Gastroesophageal sphincter (tissue), 4 donors: Measurements from ENCODE around the gene SPINDOC. TPM values are rescaled to one million over a fixed set of nuclear protein-coding genes. Genes with fewer than 3 reads are reported as not detected.
A peak's percentile ranks its signal among the peaks of the same experiment; 100 is the strongest.

Experiments
- ATAC-seq: fragments of 150-250 bp; one replicate; pipeline ENCODE4 v1.9.1; 2016; ENCODE audit warnings: mild to moderate bottlenecking, moderate library complexity
- H3K27ac ChIP-seq, 4 donors: fragments of 200-600 bp; sonication (generic) in 3 of 4; 1 replicate in 3 of 4; 2 replicates in 1 of 4; pipeline ENCODE4 v1.5.1; 2016 to 2019
- H3K27me3 ChIP-seq: fragments of 200-600 bp; sonication (generic); one replicate; pipeline ENCODE4 v1.5.1; 2019
- H3K36me3 ChIP-seq, 2 donors: fragments of 200-600 bp; sonication (generic); one replicate each; pipeline ENCODE4 v1.5.1; 2019; ENCODE audit warnings: control low read depth in 1 of 2
- H3K4me1 ChIP-seq, 3 donors: fragments of 200-600 bp; sonication (generic); 1 replicate in 2 of 3; 2 replicates in 1 of 3; pipeline ENCODE4 v1.5.1; 2016 to 2019; ENCODE audit warnings: control low read depth in 2 of 3
- H3K4me3 ChIP-seq, 2 donors: fragments of 200-600 bp; sonication (generic); one replicate each; pipeline ENCODE4 v1.5.1; 2019; ENCODE audit warnings: mild to moderate bottlenecking in 1 of 2, moderate library complexity in 1 of 2
- H3K9me3 ChIP-seq, 3 donors: fragments of 200-600 bp; sonication (generic); one replicate each; pipeline ENCODE4 v1.5.1; 2017 to 2019; ENCODE audit warnings: control low read depth in 2 of 3
- CTCF ChIP-seq, 4 experiments: fragments of 200-600 bp in 2 of 4; fragments of 450-650 bp in 2 of 4; sonication (generic) in 1 of 4; IDR thresholded peaks; one replicate each; pipeline ENCODE4 v1.5.1; 2017 to 2019; ENCODE audit warnings: antibody characterized with exemption in 4 of 4, mild to moderate bottlenecking in 2 of 4, moderate library complexity in 2 of 4
- EP300 ChIP-seq: sonication (generic); formaldehyde crosslinking; IDR thresholded peaks from one replicate; pipeline ENCODE4 v1.6.1; 2017; ENCODE audit warnings: antibody characterized with exemption, mild to moderate bottlenecking
- POLR2A ChIP-seq, 2 donors: fragments of 450-650 bp; IDR thresholded peaks; one replicate each; pipeline ENCODE4 v1.6.1; 2017; ENCODE audit warnings: antibody characterized with exemption in 2 of 2, mild to moderate bottlenecking in 2 of 2, moderate library complexity in 1 of 2
- POLR2AphosphoS5 ChIP-seq: sonication (generic); formaldehyde crosslinking; IDR thresholded peaks from one replicate; pipeline ENCODE4 v1.6.1; 2017; ENCODE audit warnings: antibody characterized with exemption
- WGBS, 2 donors: methylation state at CpG; one replicate each; pipeline ENCODE4 v1.1.5; 2018; ENCODE audit warnings: low coverage in 1 of 2; 5-methylcytosine and 5-hydroxymethylcytosine counted together
- total RNA-seq, 4 donors: library from RNA; depleted of rRNA; stranded (reverse); fragments of >200 nt; gene quantifications; one replicate each; pipeline ENCODE4 v1.1.0, GENCODE V29; 2016

The SPINDOC gene
- total RNA-seq, 4 donors from 2014 or later = 14.3 to 18.6 (median 15.5) TPM

- Histone ChIP-seq H3K27me3 (no peaks in the 10 kb centered on the region), H3K27ac (peak overlapping the region in 3 of 4 donors; percentile 86 to 94 (median 91)), H3K4me3 (peak overlapping the region in 1 of 2 donors; percentile 93), H3K4me1 (peaks cover 0 to 84% (median 44%) of the 10 kb centered on the region in 3 donors), H3K9me3 (no peaks in the 10 kb centered on the region), H3K36me3 (peaks cover 0 to 12% of the 10 kb centered on the region in 2 donors)
- WGBS, 2 donors = 23 to 36% methylated on average over 1 to 2 of the region's 3 CpGs
- TF ChIP-seq EP300 (no peak), POLR2AphosphoS5 (no peak), POLR2A (IDR thresholded peaks at IDR 0.05) (no peak), CTCF (IDR thresholded peaks at IDR 0.05) (no peak)
- ATAC-seq = no peak
Measured at GRCh38 chr11:63841554-63841953, 28.3 kb downstream of the SPINDOC start.

GRCh38 chr11:63843041-63843440 is 29.8 kb downstream of the SPINDOC start:
- Histone ChIP-seq H3K36me3 (peaks cover 0 to 12% of the 10 kb centered on the region in 2 donors), H3K27me3 (no peaks in the 10 kb centered on the region), H3K4me3 (no peak overlapping the region), H3K27ac (peak overlapping the region in 2 of 4 donors; percentile 91 to 94), H3K9me3 (no peaks in the 10 kb centered on the region), H3K4me1 (peaks cover 0 to 84% (median 37%) of the 10 kb centered on the region in 3 donors)
- WGBS, 2 donors = 20 to 23% methylated on average over 1 of the region's 1 CpG
- TF ChIP-seq POLR2AphosphoS5 (no peak), CTCF (IDR thresholded peaks at IDR 0.05) (no peak), POLR2A (IDR thresholded peaks at IDR 0.05) (no peak), EP300 (no peak)
- ATAC-seq = no peak

- TF ChIP-seq CTCF (IDR thresholded peaks at IDR 0.05) (no peak), POLR2A (IDR thresholded peaks at IDR 0.05) (no peak), POLR2AphosphoS5 (no peak), EP300 (no peak)
- no peak for ATAC-seq
- Histone ChIP-seq H3K36me3 (peaks cover 0 to 12% of the 10 kb centered on the region in 2 donors), H3K27me3 (no peaks in the 10 kb centered on the region), H3K4me1 (peaks cover 0 to 81% (median 34%) of the 10 kb centered on the region in 3 donors), H3K27ac (peak overlapping the region in 3 of 4 donors; percentile 35 to 42 (median 36)), H3K9me3 (no peaks in the 10 kb centered on the region), H3K4me3 (no peak overlapping the region)
- WGBS, 2 donors = 43 to 100% methylated on average over 1 to 3 of the region's 4 CpGs
Measured at GRCh38 chr11:63844836-63845235, 31.6 kb downstream of the SPINDOC start.

- Histone ChIP-seq H3K9me3 (no peaks in the 10 kb centered on the region), H3K4me1 (peaks cover 0 to 77% (median 34%) of the 10 kb centered on the region in 3 donors), H3K4me3 (no peak overlapping the region), H3K27me3 (no peaks in the 10 kb centered on the region), H3K27ac (peak overlapping the region in 3 of 4 donors; percentile 35 to 42 (median 36)), H3K36me3 (peaks cover 0 to 12% of the 10 kb centered on the region in 2 donors)
- ATAC-seq = no peak
- no peak for TF ChIP-seq POLR2A (IDR thresholded peaks at IDR 0.05)
- TF ChIP-seq CTCF (IDR thresholded peaks at IDR 0.05) = no peak
- TF ChIP-seq EP300 = no peak
- no peak for TF ChIP-seq POLR2AphosphoS5
- WGBS, 2 donors = 0 to 44% methylated on average over 1 to 2 of the region's 2 CpGs
Measured at GRCh38 chr11:63845303-63845702, 32.0 kb downstream of the SPINDOC start.

- H3K4me3 ChIP-seq = no peak overlapping the region
- H3K36me3 ChIP-seq = peaks cover 0 to 12% of the 10 kb centered on the region in 2 donors
- H3K27me3 ChIP-seq = no peaks in the 10 kb centered on the region
- no peaks in the 10 kb centered on the region for H3K9me3 ChIP-seq
- WGBS, 2 donors = 77 to 100% methylated on average over 1 to 3 of the region's 7 CpGs
- TF ChIP-seq POLR2A (IDR thresholded peaks at IDR 0.05) = no peak
- TF ChIP-seq CTCF (IDR thresholded peaks at IDR 0.05) = no peak
- TF ChIP-seq POLR2AphosphoS5 = no peak
- TF ChIP-seq EP300 = no peak
- ATAC-seq = no peak
- H3K4me1 ChIP-seq = peaks cover 0 to 77% (median 30%) of the 10 kb centered on the region in 3 donors
- H3K27ac ChIP-seq = peak overlapping the region in 2 of 4 donors; percentile 35 to 42
Measured at GRCh38 chr11:63845911-63846310, 32.7 kb downstream of the SPINDOC start.
